ENCODE results near the gene NSDHL.

DNA sequence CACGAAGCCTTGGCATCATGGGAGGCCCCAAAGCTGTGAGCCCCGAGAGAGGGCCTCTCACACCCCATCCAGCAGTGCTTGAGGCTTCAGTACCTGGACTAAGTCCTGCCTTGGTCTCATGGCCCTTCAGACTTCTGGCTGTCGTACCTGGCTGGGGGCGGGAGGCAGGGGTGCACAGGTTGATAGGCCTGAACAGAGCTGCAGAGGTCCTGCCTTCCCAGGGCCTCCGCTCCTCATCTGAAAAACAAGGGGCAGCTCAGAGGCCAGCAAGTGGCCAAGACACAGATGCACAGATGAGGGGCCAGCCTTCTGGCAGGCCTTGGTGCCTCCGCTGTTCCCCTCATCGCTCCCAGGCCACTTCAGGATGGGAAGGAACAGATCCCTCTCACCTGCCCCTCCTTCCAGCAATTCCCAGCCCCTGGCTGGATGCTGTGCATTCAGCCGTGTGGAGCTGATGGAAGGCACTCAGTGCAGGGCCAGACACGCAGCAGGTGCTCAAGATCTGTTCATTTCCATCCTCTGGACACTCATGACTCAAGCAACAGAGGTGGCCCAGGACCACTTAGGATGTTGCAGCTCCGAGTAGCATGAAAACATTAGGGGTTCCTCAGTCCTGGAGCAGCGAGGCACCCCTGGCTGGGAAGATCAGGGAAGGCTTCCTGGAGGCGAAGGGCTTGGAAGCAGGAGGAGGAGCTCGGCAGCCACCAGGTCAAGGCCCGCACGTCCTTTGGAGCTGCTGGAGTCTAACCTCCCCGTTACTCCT, 68.4 kb downstream of the NSDHL start:
- TF ChIP-seq POLR2AphosphoS5 (IDR thresholded peaks at IDR 0.05; ENCODE audit: insufficient read depth in 1 of 2, low read depth in 1 of 2) = no peak
- TF ChIP-seq, protein P1, sequence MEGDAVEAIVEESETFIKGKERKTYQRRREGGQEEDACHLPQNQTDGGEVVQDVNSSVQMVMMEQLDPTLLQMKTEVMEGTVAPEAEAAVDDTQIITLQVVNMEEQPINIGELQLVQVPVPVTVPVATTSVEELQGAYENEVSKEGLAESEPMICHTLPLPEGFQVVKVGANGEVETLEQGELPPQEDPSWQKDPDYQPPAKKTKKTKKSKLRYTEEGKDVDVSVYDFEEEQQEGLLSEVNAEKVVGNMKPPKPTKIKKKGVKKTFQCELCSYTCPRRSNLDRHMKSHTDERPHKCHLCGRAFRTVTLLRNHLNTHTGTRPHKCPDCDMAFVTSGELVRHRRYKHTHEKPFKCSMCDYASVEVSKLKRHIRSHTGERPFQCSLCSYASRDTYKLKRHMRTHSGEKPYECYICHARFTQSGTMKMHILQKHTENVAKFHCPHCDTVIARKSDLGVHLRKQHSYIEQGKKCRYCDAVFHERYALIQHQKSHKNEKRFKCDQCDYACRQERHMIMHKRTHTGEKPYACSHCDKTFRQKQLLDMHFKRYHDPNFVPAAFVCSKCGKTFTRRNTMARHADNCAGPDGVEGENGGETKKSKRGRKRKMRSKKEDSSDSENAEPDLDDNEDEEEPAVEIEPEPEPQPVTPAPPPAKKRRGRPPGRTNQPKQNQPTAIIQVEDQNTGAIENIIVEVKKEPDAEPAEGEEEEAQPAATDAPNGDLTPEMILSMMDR (IDR thresholded peaks at IDR 0.05) = no peak

All from vagina (tissue), 2 donors.